Stimulated activated naive CD4-positive, alpha-beta T cell (primary cell): Measurements from ENCODE around the gene WNT3A.

ENCODE experiments used
- DNase-seq, 6 experiments: peaks; one replicate each; lab custom pipeline; 2025; lab: John Stamatoyannopoulos, UW

WNT3A gene

DNA sequence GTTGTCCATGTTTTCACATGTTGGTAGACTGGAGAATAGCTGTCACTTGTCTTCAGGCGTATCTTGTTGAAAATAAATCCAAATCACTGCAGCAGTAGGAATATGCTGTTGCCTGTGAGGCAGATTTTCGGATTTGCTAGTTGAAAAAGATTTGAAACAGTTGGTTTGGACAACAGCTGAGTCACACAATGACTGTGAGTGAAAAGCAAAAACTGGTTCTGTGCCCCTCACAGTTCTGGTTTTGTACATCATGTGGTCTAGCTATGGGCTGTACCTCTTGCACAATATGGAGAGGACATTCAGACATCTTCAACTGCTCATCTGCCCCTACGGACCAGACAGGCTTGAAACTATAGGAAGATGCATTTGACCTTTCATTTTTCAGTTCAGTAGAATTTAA is 77.5 kb downstream of the WNT3A start:
- no peak for DNase-seq

DNA sequence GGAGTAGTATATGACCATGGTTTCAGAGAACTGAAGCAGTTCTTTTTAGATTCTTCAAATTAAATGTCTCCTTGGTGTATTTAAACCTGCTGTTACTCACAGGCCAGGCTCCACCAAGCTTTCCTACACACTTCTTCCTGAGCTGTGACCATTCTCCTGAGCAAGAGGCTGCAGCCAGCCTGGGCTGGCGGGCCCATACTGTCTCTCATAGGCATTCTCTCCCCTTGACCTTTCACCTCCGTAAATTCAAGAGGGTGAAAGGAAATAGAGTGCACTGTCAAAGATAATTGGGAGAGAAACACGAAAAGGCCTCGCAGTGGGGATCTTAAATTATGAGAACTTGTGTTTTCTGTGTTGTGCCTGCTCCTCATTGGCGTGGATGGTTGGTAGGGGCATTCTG is 78.0 kb downstream of the WNT3A start:
- DNase-seq = no peak

DNA sequence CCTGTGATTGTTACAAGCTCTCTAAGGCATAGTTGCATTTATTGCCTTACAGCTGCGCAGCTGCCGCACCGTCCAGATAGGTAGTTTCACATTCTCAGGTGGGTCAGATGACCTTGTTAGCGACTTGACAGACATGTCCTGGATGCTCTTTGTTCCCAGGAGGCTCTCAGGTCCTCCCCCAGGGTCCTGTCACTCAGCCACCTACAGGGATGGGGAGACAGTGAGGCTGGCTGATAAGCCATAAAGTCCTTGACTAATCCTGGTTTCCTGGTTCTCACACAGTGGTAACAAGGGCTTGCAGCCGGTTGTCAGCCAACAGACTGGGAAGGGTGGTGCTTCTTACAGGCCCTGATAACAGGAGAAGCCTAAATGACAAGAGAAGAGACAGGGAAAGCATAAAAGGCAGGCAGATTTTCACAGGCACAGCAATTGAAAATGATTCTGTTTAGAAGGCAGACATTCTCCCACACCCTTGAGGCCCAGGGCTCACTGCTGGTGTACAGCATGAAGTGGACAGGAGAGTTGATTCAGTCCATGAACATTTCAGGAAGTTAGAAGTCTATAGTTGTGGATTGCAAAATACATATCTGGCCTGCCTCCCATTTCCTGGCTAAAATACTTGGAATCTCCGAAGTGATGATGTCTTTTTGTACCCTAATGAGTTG is 78.6 kb downstream of the WNT3A start:
- DNase-seq = no peak

DNA sequence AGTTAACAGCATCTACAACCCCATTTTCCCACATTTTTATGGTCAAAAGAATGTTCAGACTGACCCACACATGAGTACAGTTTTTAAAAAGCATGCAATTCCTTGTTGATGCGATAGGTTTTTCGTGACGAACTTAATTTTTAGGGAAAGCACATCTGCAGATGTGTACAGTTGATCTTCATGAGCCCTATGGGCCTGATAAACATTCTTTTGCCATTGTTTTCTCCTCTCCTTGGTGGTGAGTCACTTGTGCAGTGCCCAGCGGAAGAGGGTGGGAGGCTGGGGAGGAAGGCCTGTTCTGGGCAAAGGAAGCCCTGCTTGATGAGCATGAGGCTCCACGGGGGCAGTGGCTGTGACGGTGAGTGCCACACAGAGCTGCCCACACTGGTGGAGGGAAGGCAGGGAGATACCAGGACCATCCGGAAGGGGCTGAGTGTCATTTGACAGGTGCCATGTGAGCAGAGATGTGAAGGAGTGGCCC is 81.0 kb downstream of the WNT3A start:
- DNase-seq = no peak

- no peak for DNase-seq
Observed at GRCh38 chr1:228088586-228089498, 82.0 kb downstream of the WNT3A start.

- no peak for DNase-seq
Observed at GRCh38 chr1:228089519-228090380, 83.0 kb downstream of the WNT3A start.

- DNase-seq = no peak
Observed at GRCh38 chr1:228090613-228091081, 83.8 kb downstream of the WNT3A start.

DNA sequence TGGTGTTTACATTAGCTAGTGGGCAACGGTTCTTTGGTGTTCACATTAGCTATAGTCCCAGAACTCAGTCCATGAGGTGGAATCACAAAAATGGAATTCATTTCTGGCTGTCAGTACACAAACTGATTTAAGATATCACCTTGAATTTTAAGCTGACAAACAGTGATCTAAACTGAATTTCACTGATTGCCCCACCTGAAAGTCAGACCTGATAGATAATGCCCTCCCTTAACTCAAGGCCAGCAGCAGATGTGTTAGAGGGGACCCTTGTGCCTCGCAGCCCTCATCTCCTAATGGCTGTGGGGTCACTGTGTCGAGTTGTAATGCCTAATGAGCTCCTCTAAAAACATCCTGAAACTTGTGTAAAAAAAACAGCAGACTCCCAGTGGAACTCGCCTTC is 84.3 kb downstream of the WNT3A start:
- no peak for DNase-seq

DNA sequence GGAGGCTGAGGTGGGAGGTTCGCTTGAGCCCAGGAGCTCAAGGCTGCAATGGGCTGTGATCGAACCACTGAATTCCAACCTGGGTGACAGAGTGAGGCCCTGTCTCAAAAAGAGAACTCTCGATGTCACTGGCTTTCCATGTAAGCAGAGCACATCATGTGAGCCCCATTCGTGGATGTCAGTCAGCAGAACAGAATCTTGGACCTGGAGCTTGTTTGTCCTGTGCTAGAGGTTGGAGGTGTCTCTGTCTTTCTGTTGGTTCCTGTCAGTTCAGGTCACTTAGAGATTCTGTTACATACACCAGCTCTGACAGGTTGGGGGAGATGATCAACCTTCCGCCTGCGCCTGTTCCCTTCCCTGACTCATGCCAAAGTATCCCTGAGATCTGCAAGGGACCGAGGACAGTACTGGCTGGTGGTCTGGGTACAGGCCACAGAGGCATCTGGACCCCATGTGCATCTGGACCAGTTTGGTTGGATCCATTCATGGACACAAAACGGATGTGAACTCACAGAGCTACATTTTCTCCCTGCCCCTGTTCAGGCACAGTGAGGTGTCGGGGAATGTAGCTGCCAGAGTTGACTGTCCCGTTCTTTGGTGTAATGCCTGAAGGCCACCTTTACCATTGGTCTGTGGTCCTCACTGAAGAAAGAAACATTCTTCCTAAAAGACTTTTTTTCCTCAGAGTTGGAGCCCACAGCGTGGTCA is 85.7 kb downstream of the WNT3A start:
- no peak for DNase-seq

- no peak for DNase-seq
Observed at GRCh38 chr1:228093050-228093906, 86.5 kb downstream of the WNT3A start.

- DNase-seq = no peak
Observed at GRCh38 chr1:228094432-228095016, 87.7 kb downstream of the WNT3A start.

- DNase-seq = no peak
Observed at GRCh38 chr1:228095161-228095560, 88.4 kb downstream of the WNT3A start.

DNA sequence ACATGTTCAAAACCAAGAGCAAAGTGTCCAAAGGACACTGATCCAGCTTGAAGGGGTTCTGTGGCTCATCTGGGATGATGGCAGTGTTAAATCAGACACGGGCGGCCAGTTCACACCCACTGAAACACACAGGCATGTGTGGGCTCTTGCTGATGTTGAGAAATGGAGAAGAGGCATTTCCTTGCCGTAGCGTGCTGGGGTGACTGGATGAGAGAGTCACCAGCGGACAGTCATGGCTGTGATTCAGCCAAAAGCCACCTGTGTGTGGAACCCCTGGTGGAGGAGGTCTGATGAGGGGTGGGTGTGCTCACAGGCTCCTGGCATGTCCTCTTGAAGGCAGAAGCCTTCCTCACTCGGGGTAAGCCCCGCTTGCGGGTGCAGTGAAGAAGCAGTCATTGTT is 89.1 kb downstream of the WNT3A start:
- no peak for DNase-seq

GRCh38 chr1:228096416-228097332 is 89.9 kb downstream of the WNT3A start:
- no peak for DNase-seq

DNA sequence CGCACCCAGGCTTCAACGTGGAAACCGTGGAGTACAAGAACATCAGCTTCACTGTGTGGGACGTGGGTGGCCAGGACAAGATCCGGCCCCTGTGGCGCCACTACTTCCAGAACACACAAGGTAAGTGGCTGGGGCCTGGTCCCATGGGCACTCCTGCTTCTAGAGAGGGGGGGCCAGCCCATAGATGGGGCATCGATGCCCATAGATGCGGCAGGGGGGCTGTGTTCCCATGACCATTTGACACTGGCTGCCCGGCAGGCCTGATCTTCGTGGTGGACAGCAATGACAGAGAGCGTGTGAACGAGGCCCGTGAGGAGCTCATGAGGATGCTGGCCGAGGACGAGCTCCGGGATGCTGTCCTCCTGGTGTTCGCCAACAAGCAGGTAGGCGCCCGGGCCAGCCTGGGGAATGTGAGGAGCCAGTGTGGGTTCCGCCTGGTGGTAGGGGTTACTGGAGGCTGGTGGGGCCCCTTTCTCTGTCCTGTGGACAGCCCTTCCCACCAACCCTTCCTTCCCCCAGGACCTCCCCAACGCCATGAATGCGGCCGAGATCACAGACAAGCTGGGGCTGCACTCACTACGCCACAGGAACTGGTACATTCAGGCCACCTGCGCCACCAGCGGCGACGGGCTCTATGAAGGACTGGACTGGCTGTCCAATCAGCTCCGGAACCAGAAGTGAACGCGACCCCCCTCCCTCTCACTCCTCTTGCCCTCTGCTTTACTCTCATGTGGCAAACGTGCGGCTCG is 90.7 kb downstream of the WNT3A start:
- DNase-seq = no peak

- DNase-seq = no peak
Observed at GRCh38 chr1:228098323-228098931, 91.6 kb downstream of the WNT3A start.

GRCh38 chr1:228099331-228099732 is 92.5 kb downstream of the WNT3A start:
- DNase-seq = no peak
